PC-3 (cell line): ENCODE measurements around the gene DGKG.
A peak's percentile ranks its signal among the peaks of the same experiment; 100 is the strongest.

ENCODE experiments used
- EZH2 ChIP-seq: fragments of 300-600 bp; sonication (generic); IDR thresholded peaks from one replicate; pipeline ENCODE4 v1.6.1; 2017; ENCODE audit warnings: antibody characterized with exemption, mild to moderate bottlenecking, low read length; ENCODE audit not compliant: unreplicated experiment
- TF ChIP-seq, protein P1 (sequence below): fragments of 300-600 bp; sonication (generic); conservative IDR thresholded peaks from 2 replicates; pipeline ENCODE4 v1.5.1; 2017; ENCODE audit warnings: antibody characterized with exemption, low read depth, mild to moderate bottlenecking, low read length

DNA sequence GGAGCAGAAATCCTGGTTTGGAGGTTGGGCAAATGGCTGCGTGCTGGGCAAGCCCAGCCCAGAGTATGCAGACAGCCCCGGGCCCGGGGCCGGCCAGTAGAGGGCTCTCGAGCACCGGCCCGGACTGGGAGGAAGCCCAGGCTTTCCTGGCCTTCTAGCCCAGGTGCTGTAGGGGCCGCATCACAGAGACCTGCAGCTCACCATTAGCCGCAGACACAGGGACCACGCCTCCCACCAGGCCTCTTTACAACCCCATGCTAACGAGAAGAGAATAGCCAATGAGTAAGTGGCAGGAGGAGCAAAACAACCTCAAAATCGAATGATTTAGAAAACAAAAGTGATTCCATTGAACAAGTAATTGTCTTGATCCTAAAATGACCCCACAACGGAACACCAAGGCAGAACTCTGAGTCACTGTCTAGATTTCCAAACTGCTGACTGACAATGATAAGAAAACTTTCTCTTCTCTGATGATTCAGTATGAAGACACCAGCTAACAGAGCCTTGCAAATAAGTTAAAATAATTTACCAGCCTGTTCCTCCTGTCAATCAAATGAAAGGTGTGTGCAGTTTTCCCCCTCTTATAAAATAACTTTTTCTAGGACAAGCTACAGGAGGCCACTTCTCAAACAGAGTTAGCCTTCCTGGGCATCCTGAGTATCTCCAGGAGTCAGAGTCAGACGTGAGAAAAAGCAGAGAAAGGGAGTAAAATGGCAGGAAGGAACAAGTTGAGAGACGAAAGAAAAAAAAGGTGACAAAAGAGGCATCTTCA lies 102.2 kb downstream of the DGKG start:
- TF ChIP-seq, protein P1, sequence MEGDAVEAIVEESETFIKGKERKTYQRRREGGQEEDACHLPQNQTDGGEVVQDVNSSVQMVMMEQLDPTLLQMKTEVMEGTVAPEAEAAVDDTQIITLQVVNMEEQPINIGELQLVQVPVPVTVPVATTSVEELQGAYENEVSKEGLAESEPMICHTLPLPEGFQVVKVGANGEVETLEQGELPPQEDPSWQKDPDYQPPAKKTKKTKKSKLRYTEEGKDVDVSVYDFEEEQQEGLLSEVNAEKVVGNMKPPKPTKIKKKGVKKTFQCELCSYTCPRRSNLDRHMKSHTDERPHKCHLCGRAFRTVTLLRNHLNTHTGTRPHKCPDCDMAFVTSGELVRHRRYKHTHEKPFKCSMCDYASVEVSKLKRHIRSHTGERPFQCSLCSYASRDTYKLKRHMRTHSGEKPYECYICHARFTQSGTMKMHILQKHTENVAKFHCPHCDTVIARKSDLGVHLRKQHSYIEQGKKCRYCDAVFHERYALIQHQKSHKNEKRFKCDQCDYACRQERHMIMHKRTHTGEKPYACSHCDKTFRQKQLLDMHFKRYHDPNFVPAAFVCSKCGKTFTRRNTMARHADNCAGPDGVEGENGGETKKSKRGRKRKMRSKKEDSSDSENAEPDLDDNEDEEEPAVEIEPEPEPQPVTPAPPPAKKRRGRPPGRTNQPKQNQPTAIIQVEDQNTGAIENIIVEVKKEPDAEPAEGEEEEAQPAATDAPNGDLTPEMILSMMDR: peak; percentile 96
- TF ChIP-seq EZH2: no peak
